ENCODE data around the gene RPH3AL. TPM values are rescaled to one million over a fixed set of nuclear protein-coding genes. Genes with fewer than 3 reads are reported as not detected.

RPH3AL gene
- total and polyA plus RNA-seq, 8 donors, result 43.4 to 89.1 (median 56.0) TPM

GRCh38 chr17:248337-249235 lies 104.0 kb downstream of the RPH3AL start:
- Histone ChIP-seq H3K36me3 (peaks cover 0 to 12% (median 8%) of the 10 kb centered on the region in 3 donors), H3K4me3 (no peak overlapping the region), H3K27me3 (no peaks in the 10 kb centered on the region), H3K9me3 (no peaks in the 10 kb centered on the region), H3K4me1 (no peaks in the 10 kb centered on the region), H3K27ac (no peak overlapping the region)
- DNase-seq (peak in 4 of 6 donors; percentile 10 to 44 (median 35)), FAIRE-seq (no peak), ATAC-seq (peak in 1 of 4 donors; percentile 6)
- TF ChIP-seq CTCF (IDR thresholded peaks at IDR 0.05), result no peak
- WGBS, 2 donors, result 84 to 92% methylated on average over 9 of the region's 9 CpGs
- intact Hi-C loops (cut with DNase I), result no loop called here

GRCh38 chr17:247767-248166 lies 104.8 kb downstream of the RPH3AL start:
- DNase-seq, result peak in 5 of 6 donors; percentile 35 to 64 (median 41)
- no peak overlapping the region for H3K27ac ChIP-seq
- TF ChIP-seq CTCF (IDR thresholded peaks at IDR 0.05), result no peak
- intact Hi-C loops (cut with DNase I), result no loop called here
- H3K36me3 ChIP-seq, result peaks cover 0 to 12% (median 8%) of the 10 kb centered on the region in 3 donors
- peak in 3 of 4 donors; percentile 32 to 79 (median 41) for ATAC-seq
- WGBS, 2 donors, result 47 to 51% methylated on average over 8 of the region's 8 CpGs
- FAIRE-seq, result no peak
- H3K27me3 ChIP-seq, result no peaks in the 10 kb centered on the region
- H3K4me3 ChIP-seq, result no peak overlapping the region
- H3K9me3 ChIP-seq, result no peaks in the 10 kb centered on the region
- no peaks in the 10 kb centered on the region for H3K4me1 ChIP-seq

- DNase-seq, result peak in 5 of 6 donors; percentile 1 to 62 (median 30)
- Histone ChIP-seq H3K27me3 (no peaks in the 10 kb centered on the region), H3K4me3 (no peak overlapping the region), H3K27ac (no peak overlapping the region), H3K36me3 (peaks cover 0 to 12% (median 8%) of the 10 kb centered on the region in 3 donors), H3K9me3 (no peaks in the 10 kb centered on the region), H3K4me1 (no peaks in the 10 kb centered on the region)
- 89% methylated on average over 23 of the region's 23 CpGs for WGBS, 2 donors
- no peak for TF ChIP-seq CTCF (IDR thresholded peaks at IDR 0.05)
- no peak for FAIRE-seq
- no peak for ATAC-seq
- intact Hi-C loops (cut with DNase I), result no loop called here
Observed at GRCh38 chr17:246851-247421, 105.7 kb downstream of the RPH3AL start.

GRCh38 chr17:246226-246625 lies 106.4 kb downstream of the RPH3AL start:
- Histone ChIP-seq H3K27me3 (no peaks in the 10 kb centered on the region), H3K9me3 (no peaks in the 10 kb centered on the region), H3K27ac (no peak overlapping the region), H3K4me1 (no peaks in the 10 kb centered on the region), H3K4me3 (no peak overlapping the region), H3K36me3 (peaks cover 0 to 12% (median 8%) of the 10 kb centered on the region in 3 donors)
- 90 to 92% methylated on average over 14 of the region's 14 CpGs for WGBS, 2 donors
- FAIRE-seq (no peak), ATAC-seq (no peak), DNase-seq (peak in 2 of 6 donors; percentile 14 to 28)
- TF ChIP-seq CTCF (IDR thresholded peaks at IDR 0.05), result no peak
- intact Hi-C loops (cut with DNase I), result no loop called here
